HEK293 (cell line): Measurements from ENCODE around the gene NPRL2.

ENCODE experiments used
- KLF7 ChIP-seq: fragments of 450-650 bp; formaldehyde crosslinking; IDR thresholded peaks from 2 replicates; pipeline ENCODE4 v1.5.1; 2016; ENCODE audit warnings: missing biosample characterization, missing genetic modification characterization, borderline replicate concordance
- ZBTB49 ChIP-seq: fragments of 450-650 bp; formaldehyde crosslinking; IDR thresholded peaks from 2 replicates; pipeline ENCODE4 v1.5.1; 2016; ENCODE audit warnings: missing biosample characterization, missing genetic modification characterization, low read depth
- ZNF654 ChIP-seq: fragments of 450-650 bp; formaldehyde crosslinking; IDR thresholded peaks from 2 replicates; pipeline ENCODE4 v1.5.1; 2016; ENCODE audit warnings: low read depth, missing biosample characterization, missing genetic modification characterization

- no peak for TF ChIP-seq KLF7 (tag by site-specific recombination)
- no peak for TF ChIP-seq ZBTB49 (tag by site-specific recombination)
- no peak for TF ChIP-seq ZNF654 (tag by site-specific recombination)
These were observed 33.8 kb downstream of the NPRL2 start for GRCh38 chr3:50316657-50317242.
